GM18867 (cell line): ENCODE results near the gene EML1.
"Not testable (repeated sequence)": the region's sequence is repeated elsewhere in the genome, so short reads cannot be mapped to it uniquely, and the experiment has no call there.

Experiments
- ATAC-seq: cut with Tn5 transposase; IDR thresholded peaks from one replicate; pipeline ENCODE4 v1.9.1; 2021; ENCODE audit warnings: mild to moderate bottlenecking, moderate library complexity; ENCODE audit not compliant: unreplicated experiment

The EML1 gene

DNA sequence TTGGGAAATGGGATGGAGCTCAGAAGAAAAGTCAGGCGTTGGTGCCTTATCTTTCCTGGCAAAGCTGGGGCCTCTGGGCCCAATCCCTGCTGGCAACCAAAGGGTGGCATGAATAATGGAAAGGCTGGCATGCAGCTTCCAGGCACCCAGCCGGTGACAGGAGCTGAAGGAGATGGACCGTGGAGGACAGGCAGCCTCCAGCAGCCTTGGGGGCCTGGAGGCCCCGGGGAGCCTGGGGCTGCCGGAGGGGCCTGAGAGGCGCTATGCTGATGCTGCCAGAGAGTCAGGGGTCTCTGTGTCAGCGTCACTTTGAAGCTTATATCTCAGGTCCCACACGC, 38.2 kb upstream of the EML1 start:
- ATAC-seq, result no peak

DNA sequence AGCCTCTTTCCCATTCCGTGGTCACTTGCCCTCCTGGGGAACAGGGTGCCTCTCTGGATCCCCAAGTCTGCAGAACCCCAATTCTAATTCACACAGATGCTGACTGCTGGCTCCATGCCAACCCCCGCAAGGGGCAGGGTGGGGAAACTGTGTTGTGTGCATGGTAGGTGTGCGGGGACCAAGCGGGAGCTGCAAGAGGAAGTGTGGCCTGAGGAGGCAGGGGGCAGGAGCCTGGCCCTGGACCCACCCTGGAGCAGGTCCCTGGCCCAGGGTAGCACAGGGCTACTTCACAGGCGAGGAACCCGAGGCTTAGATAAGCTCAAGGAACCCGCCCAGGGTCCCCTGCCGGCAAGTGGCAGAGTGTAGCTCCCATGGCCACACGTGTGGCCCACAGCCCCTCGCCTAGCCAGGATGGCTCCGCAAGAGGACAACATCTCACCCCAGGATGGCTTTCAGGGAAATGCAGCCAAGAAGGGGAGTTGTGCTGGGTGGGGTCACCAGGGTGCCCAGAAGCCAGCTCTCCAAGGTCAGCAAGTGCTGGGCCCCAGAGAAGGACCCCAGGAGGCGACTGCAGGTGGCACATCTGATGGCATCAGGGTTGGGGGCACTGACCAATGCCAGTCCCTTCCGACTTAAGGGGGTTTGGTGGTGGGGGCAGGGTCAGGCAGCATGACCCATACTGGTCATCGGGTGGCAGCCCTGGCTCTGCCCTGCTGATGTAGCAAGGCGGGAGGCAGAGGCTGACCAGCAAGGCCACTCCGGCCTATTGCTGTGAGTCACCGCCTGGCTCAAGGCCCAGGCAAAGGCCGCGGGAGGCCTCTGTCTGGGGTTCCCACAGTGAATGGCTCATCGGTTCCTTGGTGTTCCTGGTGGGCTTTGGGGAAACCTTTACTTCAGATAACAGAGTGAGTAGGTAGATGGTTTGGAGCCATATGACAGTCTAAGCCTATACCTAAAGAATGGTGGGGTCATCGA, 37.3 kb upstream of the EML1 start:
- ATAC-seq, result no peak

DNA sequence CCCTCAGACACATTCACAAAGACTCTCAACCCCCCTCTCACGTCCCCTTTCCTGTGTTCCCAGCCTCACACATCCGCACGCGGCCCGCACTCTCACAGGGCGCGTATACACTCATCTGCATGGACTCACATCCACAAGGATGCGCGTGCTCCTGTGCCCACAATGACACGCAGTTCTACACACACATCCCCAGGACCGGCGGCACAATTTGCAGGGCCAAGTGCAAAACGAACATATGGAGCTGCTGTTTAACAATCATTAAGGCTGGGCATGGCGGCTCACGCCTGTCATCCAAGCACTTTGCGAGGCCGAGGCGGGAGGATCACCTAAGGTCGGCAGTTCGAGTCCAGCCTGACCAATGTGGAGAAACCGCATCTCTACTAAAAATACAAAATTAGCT, 36.4 kb upstream of the EML1 start:
- ATAC-seq, result no peak

DNA sequence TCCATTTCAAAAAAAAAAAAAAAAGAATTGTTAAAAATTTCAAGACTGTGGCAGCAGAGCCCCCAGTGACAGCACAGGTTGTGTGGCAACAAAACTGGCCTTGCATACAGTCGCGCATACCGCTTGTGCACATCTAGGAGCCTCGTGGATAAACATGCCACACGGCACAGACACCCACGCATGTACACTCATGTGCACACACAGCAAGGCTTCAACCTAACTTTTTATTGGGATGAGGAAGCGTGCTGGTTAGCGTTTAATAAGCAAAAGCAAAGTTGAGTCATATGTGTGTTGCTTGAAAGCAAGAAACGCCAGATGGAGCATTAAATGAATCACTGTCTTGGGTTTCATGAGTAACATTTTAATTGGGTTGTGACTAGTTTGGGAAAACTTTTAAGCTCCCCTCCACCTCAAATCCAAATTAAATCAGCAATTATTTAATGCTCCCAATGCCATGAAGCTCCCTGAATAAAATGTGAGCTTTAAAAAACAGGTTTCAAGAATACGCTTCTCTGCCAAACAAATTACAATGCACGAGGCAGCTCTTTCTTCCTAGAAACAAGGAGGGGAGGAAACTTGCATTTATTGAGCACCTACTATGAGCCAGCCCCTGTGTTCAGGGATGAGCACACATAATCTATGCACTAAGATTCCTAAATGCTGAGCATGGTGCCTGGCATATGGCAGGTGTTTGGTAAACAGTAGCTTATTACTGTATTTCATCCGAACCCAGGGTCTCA, 35.7 kb upstream of the EML1 start:
- ATAC-seq, result no peak

DNA sequence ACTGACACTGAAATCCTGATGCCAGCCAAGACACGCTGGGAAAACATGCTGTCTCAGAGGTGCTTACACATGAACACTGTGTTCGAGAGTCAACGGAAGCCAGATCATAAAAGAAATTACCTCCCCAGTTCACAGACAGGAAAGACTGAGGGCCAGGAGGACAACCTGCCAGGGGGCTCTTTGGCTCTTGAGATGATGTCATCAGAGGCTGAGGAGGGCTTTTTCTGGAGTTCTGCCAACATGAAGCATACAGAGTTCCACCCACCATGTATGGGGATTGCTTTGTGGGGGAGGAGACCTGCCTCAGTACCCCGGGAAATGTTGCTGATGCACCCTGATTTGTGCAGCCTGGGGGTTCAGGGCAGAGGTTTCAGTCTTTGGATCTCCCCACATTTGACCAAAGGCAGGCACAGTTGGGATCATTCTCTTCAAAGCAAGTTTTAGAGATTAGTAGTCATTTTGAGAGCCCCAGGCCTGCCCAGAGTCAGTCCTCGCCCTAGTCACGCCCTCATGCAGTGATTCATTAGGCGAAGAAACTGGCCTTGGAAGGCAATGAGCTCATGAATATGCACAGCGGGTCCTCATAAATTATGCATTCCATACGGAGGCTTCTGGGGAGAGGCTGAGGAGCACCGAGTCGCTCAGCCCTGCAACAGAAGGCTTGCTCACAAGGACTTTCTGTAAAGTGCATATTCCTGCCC, 34.9 kb upstream of the EML1 start:
- ATAC-seq, result no peak

DNA sequence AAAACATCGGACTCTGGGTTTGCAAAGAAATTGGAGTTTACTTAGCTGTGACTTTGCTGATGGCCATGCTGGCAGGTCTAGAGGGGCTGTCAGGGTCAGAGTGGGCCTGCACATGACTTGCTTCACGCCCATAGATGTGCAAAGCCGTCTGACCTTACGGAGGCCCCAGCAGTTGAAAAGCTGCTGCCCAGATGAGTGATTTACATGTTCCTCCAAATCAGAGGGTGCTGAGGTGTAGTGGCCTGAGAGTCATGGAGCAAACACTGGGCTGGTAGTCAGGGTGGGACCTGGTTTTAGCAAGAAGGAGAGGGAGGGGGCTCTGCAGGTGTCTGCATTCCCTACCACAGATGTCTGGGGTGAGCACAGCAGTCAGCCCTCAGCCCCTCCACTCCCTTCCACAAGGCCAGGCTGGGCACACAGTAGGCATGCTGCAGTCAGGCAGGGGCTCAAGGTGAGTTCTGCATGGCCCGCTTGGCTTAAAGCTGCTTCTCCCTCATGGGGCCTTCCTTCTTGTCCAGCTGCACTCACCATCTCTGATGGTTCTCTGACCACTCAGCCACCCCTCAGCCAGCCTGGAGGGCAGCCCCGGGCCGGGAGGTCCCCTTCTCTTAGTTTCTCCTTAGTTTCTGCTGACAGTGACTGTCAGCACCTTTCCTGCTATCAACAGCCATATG, 34.2 kb upstream of the EML1 start:
- no peak for ATAC-seq

DNA sequence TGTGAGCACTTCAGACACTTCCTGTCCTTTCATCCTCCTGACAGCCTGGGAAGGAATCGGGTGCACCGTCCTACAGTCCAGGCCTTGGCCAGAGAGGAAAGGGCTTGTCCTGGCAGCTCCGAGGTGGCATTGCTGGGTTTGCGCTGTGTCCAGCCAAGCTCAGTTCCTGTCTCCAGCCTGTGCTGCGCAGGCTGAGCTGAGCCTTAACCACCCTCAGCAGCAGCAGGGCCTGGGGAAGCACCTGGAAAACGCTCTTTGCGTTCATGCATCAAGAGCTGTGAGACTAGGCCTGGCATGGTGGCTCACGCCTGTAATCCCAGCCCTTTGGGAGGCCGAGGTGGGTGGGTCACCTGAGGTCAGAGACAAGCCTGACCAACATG, 33.7 kb upstream of the EML1 start:
- ATAC-seq, result no peak

DNA sequence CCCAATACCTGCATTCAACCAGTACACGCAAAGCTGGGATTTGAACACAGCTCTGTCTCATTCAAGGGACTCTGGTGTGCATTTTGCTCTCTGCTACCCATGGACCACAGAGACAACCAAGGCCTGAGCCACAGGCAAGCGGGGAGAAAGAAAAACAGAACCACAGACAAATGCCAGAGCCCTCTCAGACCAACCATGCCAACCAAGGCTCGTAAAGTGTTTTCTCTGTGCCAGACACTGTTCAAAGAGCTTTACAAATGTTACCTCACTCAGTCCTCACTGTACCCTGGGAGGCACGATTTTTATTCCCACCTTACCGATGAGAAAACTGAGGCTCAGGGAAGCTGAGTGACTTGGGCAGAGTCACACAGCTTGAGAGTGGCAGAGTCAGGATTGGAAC, 32.4 kb upstream of the EML1 start:
- ATAC-seq, result no peak

DNA sequence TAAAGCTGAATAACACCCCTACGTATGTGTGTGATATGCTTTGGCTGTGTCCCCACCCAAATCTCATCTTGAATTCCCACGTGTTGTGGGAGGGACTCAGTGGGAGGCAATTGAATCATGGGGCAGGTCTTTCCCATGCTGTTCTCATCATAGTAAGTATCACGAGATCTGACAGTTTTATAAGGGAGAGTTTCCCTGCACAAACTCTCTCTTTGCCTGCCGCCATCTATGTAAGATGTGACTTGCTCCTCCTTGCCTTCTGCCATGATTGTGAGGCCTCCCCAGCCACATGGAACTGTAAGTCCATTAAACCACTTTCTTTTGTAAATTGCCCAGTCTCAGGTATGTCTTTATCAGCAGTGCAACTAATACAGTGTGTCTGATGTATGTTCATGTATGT, 30.3 kb upstream of the EML1 start:
- not testable (repeated sequence) for ATAC-seq

DNA sequence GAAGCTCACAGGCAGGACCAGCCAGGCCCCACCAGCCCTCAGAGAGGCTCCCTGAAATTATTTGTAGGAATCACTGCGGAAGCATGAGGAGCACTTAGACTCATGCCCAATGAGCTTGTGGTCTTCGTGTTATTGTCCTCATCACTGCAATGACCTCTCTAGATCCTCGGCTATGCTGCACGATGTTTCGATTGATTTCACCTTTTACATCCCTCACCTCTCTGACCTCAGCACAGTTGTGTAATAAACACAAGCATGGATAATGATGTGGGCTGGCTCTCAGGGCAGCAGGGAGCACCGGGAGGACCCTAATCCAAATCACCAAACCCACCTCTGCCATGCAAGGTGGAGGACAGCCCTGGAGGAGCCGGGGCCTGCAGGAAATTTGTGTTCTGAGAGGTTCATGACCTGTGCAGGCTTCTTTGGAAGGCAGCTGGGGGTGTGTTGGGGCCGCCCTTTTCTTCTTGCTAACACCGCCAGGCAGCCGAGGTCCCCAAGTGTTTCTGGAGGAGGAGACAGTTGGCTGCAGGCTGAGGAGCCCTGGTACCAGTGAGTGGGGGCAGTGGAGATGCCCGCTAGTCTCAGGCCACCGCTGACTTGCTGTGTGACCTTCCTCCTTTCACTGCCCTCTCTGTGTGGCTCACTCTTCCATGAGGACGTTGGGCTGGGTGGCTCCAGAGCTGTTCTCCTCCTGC, 29.5 kb upstream of the EML1 start:
- ATAC-seq, result no peak

DNA sequence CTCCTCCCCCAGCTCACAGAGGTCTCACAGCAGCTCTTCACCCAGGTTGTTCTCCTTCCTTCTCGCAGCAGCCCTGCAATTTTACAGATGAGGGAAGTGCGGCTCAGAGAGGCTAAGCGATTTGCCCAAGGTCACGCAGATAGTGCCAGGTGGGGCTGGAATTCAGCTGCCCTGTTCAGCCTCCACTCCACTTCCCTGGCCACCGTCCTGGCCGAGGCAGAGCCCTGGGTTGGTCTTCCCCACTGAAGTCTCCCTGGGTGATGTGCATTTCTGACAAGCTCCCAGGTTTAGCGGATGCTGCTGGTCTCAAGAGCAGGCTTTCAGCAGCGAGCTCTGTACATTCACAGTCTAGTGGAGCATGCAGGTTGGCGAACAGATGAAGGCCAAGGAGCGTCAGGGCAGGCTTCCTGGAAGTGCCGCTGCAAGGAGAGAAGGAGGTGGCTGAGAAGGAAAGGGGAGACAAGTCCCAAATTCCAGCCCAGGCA, 28.9 kb upstream of the EML1 start:
- no peak for ATAC-seq

DNA sequence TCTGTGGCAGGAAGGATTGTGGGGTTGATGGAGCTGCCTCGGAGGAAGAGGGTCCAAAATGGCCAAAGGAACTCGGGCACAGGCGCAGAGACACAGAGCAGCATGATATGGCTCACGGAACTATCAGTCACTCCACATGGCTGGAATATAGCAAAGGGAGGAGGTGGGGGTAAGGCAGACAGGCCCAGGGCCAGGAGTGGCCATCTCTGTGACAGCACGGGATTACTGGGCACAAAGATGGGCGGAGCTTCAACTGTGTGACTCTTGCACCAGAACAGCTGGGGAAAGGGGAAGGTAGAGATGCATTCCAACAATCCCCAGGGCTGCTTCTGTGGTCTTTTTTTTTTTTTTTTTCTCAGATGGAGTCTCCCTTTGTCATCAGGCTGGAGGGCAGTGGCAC, 24.8 kb upstream of the EML1 start:
- ATAC-seq, result no peak

DNA sequence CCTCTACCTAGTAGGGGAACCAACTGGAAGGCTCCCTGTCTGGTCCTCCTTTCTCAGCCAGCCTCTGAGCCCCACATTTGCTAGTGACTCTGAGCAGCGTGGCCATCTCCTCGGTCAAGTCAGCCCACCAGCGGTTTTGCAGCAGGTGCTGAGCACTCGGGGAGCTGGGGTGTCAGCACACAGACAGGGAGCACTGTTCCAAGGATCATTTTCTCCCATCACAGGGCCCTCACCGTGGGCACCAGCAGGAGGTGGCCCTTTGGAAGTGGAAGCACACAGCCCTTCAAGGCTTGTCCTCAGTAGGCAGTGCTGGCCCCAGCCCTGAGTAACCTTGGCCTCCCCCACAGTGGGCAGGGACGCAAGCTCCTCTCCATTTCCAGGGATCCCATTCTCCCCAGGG, 24.1 kb upstream of the EML1 start:
- no peak for ATAC-seq

DNA sequence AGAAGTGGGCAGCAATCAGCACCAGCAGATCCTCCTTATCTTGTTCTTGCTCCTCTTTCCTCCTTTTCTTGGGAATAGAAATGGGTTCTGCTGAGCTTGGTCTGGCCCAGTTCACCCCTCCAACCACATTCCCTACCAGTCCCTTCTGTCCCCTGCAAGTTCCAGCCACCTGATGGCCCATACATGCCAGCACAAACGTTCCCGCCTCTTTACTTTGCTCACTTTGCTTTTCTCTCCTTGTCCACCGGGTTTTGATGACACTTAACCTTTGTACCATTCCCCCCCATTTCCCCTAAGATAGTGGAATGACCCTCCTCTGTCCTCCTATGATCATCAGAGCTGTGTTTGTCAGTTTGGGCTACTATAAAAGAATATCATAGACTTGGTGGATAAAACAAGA, 23.4 kb upstream of the EML1 start:
- ATAC-seq, result no peak

DNA sequence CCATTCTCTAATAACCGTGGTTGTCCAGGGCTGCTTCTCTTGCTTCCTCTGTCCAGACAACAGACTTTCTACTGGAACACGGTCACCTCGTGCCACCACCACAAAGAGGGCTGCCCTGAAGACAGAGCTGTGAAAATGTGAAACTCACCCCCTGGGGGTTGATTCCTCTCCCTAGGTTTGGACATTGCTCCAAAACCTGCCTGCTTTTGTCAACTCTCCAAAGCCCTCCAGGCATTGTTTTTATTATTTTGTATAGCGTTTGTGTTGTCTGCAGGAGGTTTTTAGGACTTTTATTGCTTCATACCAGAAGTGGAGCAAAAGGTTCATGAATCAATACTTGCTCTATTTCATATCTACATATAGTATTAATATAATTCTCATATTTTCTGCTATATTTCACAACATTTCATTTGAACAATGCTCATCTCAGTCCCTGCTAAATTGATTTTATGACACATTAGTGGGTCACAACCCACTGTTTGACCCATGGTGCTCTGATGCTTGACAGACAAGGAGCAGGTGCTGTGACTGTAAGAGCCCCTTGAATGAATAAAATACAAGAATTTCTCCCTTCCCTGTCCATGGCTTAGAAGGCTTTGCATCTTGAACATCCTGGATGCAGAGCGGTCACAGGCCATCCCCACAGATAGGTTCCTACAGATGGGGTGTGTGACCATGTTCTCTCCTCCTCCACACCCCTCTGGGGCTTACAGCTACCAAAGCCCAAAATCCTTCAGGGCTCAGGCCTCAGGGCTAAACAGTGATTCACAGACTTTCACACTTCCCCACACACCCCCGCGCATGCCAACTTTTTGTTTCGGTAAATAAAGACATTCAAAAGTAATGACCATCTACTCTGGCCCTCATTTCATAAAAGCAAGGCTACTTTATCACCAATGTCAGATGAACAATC, 20.6 kb upstream of the EML1 start:
- ATAC-seq, result no peak

DNA sequence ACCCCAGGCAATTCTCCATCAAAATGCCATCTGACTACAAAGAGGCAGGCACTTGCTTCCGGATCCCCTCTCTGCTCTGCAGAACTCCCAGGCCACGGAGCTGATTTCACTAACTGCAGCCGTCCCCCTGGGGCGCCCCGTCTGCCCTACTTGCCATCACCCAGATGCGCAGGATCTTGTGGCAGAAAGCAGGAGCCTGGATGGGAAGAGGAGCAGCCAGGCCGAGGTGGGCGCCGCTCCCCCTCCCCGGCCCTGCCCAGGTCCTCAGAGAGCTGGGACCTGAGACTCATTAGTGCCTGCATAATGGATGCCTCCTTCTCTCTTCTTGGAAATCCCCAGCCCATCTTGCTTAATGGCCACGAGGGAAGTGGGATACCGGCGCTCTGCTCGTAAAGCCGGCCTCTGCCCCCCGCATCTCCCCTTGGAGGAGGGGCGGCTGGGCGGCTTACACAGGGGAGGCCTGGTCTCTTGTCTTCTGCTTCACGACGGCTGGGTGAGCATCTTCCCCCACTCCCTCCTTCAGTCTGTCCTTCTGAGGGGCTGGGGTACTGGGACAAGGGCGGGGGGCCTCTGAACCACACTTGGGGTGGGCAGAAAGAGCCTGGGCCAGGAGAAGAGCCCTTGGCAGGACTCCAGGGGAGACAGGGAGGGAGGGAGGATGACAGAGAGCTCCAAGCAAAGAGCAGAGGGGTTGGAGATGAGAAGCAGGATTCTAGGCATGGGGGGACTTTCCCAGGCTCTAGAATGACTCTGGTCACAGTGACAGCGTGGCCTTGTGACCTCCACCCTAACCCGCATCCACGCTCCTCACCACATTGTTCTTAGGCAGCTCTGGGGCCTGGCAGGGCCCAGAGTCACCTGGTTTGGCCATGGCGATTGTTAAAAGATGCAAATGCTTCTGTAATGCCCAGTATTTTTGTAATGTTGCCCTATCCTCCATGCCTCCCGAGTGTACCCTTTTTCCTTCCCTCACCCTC, 19.4 kb upstream of the EML1 start:
- no peak for ATAC-seq

DNA sequence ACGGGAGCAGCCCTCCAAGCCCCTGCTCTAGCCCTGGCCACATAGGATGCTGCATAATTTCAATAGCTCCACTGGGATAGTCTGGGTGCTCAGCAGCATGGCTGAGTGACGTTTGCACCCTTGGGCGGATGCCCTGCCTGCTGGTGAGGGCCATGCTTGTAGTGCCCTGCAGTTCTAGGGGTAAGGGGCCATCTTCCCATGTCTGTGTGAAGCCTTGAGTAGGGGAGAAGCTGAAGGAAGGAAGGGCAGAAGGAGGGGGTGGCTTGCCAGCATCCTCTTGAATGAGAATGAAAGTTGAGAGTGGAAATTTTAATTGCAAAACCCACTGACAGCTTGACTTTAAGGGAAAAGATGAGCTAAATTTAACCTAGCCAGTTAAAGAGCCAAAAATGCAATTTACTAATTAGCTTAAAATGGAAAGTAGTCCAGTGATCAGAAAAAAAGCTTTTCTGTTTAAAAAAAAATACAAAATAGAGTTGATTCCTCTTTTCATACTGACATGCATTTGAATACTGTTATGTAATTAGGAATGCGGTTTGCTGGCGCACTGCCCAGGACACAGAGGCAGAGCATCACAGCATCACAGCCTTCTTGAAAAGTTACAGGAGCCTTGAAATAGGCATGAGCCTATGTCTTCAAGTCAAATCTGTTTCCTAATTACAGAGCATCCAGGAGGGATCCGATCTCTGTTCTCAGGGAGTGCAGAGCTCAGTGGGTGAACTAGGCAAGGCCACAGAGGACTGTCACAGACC, 18.5 kb upstream of the EML1 start:
- no peak for ATAC-seq

DNA sequence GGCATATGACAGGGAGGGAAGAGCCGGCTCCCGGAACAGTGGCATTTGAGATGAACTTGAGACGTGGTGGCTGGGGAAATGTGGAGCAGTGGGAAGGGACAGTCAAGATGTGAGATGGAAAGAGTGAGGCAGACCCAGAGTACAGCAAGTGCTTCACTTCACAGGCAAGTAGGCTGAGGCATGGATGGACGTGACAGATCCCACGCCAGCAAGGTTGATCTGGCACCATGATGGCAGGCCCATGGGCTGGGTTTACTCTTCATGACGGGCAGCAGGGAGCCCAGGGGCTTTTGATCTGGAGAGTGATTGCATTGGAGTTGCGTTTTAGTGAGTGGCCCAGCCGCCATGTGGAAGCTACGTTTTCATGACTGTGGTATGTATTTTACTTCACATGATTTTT, 17.9 kb upstream of the EML1 start:
- ATAC-seq, result no peak
